Measurements from ENCODE around the gene WDR43.

WDR43 gene

DNA sequence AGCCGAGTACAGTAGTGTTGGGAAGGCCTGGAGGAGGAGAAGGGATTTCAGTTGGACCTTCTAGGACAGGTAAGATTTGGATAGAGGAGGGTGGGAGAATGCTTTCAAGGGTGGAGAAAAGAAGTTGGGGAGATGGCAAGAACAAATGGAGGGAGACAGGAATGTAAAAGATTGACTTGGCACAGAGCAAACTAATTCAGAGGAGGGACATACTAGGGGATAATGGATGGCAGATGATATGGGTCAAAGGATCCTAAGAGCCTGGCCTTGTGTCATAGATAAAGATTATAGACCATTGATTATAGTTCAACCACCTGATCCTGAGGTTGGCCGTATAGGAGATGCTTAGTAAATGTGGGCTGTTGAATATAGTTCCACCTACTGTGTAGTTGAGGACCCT, 12.4 kb downstream of the WDR43 start:
- in situ Hi-C loops (cut with MboI; ENCODE audit: low sequenced_read_pairs): no loop called here

GRCh38 chr2:28908172-28908571, 13.7 kb downstream of the WDR43 start:
- in situ Hi-C loops (cut with MboI; ENCODE audit: low sequenced_read_pairs): no loop called here

DNA sequence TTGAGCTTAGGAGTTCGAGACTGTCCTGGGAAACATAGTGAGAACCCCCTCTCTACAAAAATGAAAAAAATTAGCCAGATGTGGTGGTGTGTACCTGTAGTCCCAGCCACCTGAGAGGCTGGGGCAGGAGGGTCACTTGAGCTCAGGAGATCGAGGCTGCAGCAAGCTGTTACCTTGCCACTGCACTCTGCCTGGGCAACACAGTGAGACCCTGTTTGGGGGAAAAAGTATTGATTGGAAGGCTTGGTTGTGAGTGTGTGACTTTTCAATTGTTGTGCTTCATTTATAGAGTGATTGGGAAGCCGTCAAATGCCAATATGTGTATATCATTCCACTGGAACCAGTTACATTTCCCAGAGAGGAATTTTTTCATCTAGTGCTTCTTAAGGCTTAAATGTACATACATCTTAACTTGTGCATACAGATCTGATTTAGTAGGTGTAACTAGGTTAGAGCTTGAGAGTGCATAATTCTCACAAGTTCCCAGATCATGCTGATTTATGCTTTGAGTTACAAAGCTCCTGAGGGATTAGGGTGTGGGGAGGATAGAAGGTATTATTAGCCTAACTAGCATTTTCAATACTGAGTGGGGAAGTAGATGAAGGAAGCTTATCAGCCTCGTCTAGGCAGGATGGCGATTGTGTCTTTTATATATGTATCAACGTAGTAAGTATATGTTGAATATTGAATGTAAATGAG, 15.3 kb downstream of the WDR43 start:
- in situ Hi-C loops (cut with MboI; ENCODE audit: low sequenced_read_pairs): no loop called here

GRCh38 chr2:28915939-28916338, 21.5 kb downstream of the WDR43 start:
- in situ Hi-C loops (cut with MboI; ENCODE audit: low sequenced_read_pairs): no loop called here

DNA sequence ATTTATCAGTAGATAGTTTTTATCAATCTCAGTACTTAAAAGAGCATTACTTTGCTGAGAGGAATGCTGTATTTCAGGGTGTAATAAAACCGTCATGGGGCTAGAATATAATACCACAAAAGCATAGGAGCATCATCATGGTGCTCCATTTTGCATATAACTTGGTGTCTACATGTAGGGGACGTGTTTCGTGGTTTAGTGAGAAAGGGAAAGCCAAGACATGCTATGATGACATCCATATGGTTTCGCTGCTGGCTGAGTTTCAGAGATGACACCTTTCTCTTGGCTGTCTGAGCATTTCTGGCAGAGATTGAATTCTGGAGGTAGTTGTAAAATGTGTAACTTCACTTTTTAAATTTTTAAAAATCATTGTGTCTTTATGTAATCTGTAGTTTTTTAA, 32.4 kb downstream of the WDR43 start:
- in situ Hi-C loops (cut with MboI; ENCODE audit: low sequenced_read_pairs): no loop called here

DNA sequence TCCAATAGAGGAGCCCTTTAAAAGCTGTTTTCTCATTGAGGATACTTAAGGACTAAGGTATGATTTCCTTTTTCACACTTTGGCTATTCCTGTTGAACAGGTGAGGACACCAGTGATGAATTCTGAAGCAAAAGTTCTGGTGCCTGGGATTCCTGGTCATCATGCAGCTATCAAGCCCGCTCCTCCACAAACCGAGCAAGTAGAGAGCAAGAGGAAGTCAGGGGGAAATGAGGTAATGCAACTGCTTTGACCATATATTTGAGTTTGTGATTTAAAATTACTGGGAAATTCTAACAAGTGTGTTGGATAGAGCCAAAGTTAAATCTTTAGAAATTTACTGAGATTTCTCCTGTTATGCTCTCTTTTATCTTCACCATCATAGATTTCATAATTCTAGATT, 33.0 kb downstream of the WDR43 start:
- in situ Hi-C loops (cut with MboI; ENCODE audit: low sequenced_read_pairs): no loop called here

GRCh38 chr2:28927878-28928277, 33.4 kb downstream of the WDR43 start:
- in situ Hi-C loops (cut with MboI; ENCODE audit: low sequenced_read_pairs): no loop called here

DNA sequence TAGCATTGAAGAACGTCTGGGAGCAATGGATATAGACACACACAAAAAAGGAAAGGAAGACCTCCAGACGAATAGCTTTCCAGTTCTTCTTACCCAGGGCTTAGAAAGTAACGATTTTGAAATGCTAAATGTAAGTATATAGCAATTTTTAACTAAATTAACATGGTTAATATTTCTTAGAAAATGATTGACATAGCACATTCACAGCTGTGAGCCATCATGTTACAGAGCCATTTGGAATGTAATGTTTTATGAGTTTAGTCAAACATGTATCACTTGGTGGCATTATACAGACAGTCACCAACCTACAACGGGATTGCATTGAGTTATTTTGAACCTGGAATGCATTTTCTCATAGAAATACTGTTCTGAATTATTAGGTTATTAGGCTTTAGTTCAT, 35.1 kb downstream of the WDR43 start:
- in situ Hi-C loops (cut with MboI; ENCODE audit: low sequenced_read_pairs): no loop called here

GRCh38 chr2:28930205-28930604, 35.7 kb downstream of the WDR43 start:
- in situ Hi-C loops (cut with MboI; ENCODE audit: low sequenced_read_pairs): no loop called here

GRCh38 chr2:28934769-28935168, 40.3 kb downstream of the WDR43 start:
- in situ Hi-C loops (cut with MboI; ENCODE audit: low sequenced_read_pairs): no loop called here

GRCh38 chr2:28941008-28941407, 46.5 kb downstream of the WDR43 start:
- in situ Hi-C loops (cut with MboI; ENCODE audit: low sequenced_read_pairs): no loop called here

DNA sequence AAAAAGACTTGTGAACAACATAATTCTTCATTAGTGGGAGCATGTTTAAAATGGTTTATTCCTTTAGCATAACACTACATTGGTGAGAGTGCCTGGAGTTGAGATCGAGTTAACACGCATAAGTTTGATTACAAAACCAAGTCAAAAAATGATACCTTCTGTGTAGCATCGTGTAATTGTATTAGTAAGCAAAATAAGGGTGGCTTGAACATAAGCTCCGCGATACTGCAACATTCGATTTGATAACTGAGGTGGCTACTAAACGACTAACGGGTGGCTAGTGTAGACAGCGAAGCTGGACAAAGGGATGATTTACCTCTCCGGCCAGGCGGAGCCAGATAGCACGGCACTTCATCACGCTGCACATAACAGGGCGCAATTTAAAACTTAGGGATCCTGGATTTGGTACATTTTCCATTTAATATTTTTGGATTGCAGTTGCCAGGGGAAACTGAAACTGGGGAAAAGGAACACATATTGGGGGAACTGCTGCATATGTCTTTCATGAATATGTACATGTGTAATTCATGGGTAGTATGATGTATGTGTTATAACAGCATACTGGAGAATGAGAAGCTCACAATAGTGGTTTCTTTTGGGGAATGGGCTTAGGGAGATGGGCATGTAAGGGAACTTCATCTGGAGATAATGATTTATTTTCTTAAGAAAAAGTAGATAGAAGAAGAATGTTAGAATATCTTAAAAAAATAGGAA, 50.2 kb downstream of the WDR43 start:
- in situ Hi-C loops (cut with MboI; ENCODE audit: low sequenced_read_pairs): no loop called here

GRCh38 chr2:28948160-28948559, 53.7 kb downstream of the WDR43 start:
- in situ Hi-C loops (cut with MboI; ENCODE audit: low sequenced_read_pairs): no loop called here

DNA sequence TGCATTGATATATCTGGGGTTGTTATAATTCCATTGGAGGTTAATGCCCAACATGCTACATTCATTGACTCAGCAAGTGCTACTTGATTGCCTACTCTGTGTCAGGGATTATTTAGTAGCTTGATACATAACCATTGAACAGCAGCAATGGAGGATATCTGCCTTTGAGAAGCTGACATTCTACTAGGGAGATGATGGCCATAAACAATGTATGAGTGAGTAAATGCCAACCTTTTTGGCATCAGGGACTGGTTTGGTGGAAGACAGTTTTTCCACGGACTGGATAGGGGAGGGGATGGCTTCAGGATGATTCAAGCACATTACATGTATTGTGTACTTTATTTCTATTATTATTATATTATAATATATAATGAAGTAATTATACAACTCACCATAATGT, 54.7 kb downstream of the WDR43 start:
- in situ Hi-C loops (cut with MboI; ENCODE audit: low sequenced_read_pairs): no loop called here

DNA sequence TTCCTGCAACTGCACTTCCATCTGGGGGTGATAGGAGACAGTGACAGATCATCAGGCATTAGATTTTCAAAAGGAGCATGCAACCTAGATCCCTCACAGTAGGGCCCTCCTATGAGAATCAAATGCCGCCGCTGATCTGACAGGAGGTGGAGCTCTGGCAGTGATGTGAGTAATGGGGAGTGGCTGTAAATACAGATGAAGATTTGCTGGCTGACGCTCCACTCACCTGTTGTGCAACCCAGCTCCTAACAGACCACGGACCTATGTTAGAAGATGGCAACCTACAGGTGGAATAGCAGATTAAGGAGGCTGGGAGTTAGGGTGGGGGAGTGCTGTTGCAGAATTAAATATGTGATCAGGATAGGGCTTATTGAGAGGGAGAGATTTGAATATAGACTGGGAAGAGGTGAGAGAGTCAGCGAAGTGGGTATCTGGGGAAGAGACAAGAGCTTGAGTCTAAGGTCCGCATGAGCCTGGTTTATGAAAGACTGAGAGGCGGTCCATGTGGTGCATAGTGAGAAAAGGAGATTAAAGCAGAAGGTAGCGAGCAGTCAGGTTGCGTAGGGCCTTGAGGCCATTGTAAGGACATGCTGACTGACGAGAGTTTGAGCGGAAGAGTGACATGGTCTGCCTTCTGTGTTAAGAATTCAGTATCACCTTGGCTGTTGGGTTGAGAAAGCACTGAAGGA, 55.3 kb downstream of the WDR43 start:
- in situ Hi-C loops (cut with MboI; ENCODE audit: low sequenced_read_pairs): loop anchor here (25.0 kb wide), 1 partner anchor 913 kb away; no protein-coding TSS in a partner anchor

DNA sequence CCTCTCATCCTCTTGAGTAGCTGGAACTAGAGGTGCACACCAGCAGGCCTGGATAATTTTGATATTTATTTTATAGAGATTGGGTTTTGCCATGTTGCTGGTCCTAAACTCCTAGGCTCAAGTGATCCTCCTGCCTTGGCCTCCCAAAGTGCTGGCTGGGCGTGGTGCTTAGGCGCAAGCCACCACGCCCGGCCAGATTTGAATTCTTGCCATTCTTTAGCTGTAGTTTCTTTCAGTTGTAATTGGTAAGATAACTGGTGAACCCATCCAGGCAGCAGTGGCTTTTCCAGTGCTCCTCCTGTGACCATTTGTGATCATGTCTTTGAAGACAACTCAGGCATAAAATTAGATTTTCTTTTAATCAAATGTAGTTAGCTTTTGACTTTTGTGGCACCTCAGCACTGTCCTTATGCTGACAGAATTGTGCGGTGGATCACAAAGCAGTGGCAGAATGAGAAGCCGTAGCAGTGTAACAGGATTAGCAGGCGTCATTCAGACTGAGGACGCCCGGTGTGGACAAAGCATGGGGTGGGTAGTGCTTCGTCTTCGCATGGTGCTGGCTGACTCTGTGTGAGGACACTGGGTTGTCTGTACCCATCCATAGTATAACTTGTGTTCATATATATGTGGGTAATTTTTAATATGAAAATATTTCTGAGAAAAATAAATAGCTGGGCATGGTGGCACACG, 56.6 kb downstream of the WDR43 start:
- in situ Hi-C loops (cut with MboI; ENCODE audit: low sequenced_read_pairs): loop anchor here (25.0 kb wide), 1 partner anchor 911 kb away; no protein-coding TSS in a partner anchor

DNA sequence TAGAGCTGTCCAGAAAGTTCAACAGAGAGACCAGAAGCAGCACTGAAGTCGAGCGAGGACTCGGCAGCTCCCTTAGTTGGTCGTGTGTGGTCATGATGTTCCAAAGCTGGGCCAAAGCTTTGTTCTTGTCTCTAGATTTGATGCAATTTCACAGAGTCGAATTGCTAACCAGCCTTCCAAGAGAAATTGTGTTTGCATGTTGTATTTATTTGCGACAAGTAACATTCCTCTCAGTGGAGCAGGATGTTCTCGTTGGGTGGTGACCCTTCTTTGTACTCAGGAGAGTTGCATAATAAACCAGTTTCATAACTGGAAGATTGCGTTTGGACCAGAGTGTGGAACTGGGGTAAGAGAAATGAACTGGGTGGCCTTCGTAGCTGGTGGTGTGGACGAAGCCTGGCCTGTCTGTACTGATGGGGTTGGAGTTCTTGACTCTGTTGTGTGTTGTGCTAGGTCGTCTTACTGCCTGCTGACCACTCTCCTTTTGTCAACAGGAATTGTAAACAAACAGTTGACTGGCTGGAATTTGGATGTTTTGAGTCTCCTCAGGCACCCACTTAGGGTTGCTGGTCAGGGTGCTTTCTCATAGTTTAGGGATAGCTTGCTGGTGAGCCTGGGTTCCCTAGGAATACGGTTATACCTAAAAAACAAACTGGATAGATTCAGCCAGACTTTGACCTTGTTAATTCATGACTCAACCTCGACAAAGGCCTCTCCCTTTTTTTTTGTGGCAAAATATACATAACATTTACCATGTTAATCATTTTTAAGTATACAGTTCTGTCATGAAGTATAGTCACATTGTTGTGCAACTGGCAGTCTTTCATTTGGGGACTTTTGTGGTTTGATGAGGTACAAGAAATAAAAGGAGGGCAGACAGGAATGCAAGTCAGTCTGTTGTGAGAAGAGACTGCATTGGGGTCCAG, 57.7 kb downstream of the WDR43 start:
- in situ Hi-C loops (cut with MboI; ENCODE audit: low sequenced_read_pairs): loop anchor here (25.0 kb wide), 1 partner anchor 910 kb away; no protein-coding TSS in a partner anchor

- in situ Hi-C loops (cut with MboI; ENCODE audit: low sequenced_read_pairs): loop anchor here (25.0 kb wide), 1 partner anchor 909 kb away; no protein-coding TSS in a partner anchor
Observed at GRCh38 chr2:28952836-28953211, 58.4 kb downstream of the WDR43 start.

- in situ Hi-C loops (cut with MboI; ENCODE audit: low sequenced_read_pairs): loop anchor here (5.0 to 25.0 kb wide), 2 partner anchors 247 to 907 kb away; no protein-coding TSS in a partner anchor
Observed at GRCh38 chr2:28955467-28955866, 61.0 kb downstream of the WDR43 start.

GRCh38 chr2:28956415-28956826, 62.0 kb downstream of the WDR43 start:
- in situ Hi-C loops (cut with MboI; ENCODE audit: low sequenced_read_pairs): loop anchor here (5.0 to 25.0 kb wide), 2 partner anchors 246 to 906 kb away; no protein-coding TSS in a partner anchor

Data from HL-60/S4 (cell line).